SU-DHL-6 (cell line): ENCODE measurements around the gene BEND6.

Experiments
- EZH2phosphoT487 ChIP-seq: fragments of 200-600 bp; sonication (generic), shearing (Covaris generic); conservative IDR thresholded peaks from 2 replicates; pipeline ENCODE4 v1.6.1; 2018; ENCODE audit warnings: mild to moderate bottlenecking, antibody characterized with exemption, low read length, moderate library complexity, mixed read lengths
- TF ChIP-seq, protein P1 (sequence below): fragments of 200-600 bp; sonication (generic); IDR thresholded peaks from one replicate; pipeline ENCODE4 v1.5.1; 2017; ENCODE audit warnings: antibody characterized with exemption, mild to moderate bottlenecking, low read length, moderate library complexity; ENCODE audit not compliant: insufficient read depth, poor library complexity, severe bottlenecking

- TF ChIP-seq, protein P1, sequence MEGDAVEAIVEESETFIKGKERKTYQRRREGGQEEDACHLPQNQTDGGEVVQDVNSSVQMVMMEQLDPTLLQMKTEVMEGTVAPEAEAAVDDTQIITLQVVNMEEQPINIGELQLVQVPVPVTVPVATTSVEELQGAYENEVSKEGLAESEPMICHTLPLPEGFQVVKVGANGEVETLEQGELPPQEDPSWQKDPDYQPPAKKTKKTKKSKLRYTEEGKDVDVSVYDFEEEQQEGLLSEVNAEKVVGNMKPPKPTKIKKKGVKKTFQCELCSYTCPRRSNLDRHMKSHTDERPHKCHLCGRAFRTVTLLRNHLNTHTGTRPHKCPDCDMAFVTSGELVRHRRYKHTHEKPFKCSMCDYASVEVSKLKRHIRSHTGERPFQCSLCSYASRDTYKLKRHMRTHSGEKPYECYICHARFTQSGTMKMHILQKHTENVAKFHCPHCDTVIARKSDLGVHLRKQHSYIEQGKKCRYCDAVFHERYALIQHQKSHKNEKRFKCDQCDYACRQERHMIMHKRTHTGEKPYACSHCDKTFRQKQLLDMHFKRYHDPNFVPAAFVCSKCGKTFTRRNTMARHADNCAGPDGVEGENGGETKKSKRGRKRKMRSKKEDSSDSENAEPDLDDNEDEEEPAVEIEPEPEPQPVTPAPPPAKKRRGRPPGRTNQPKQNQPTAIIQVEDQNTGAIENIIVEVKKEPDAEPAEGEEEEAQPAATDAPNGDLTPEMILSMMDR: no peak
- TF ChIP-seq EZH2phosphoT487: no peak
These were observed 117.2 kb downstream of the BEND6 start for GRCh38 chr6:57072108-57072507.
